DND-41 (cell line): ENCODE data around the gene PTPN7.

Experiments used
- EZH2 ChIP-seq: IDR thresholded peaks from 3 replicates; pipeline ENCODE4 v1.6.1; 2012; ENCODE audit warnings: borderline replicate concordance, low read depth, mild to moderate bottlenecking, moderate library complexity, low read length, inconsistent platforms; ENCODE audit not compliant: severe bottlenecking
- TF ChIP-seq, protein P1 (sequence below): IDR thresholded peaks from 2 replicates; pipeline ENCODE4 v1.5.1; 2012; ENCODE audit warnings: borderline replicate concordance, low read length, moderate library complexity, mild to moderate bottlenecking; ENCODE audit not compliant: poor library complexity, severe bottlenecking; ENCODE audit errors: extremely low read depth

DNA sequence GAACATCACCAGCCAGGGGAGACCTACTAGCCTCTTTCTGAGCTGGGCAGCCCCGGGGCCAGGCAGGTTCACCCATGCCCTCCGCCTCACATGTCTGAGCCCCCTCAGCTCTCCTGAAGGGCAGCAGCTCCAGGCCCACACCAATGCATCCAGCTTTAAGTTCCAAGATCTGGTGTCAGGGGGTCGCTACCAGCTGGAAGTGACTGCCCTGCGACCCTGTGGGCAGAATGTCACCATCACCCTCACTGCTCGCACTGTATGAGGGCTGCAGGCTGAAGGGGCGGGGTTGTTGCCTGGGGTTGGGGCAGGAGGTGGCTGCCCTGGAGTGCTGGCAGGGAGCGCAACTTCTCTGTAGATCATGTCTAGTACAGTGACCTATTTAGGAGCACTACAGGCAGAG lies 8.5 kb upstream of the PTPN7 start:
- TF ChIP-seq, protein P1, sequence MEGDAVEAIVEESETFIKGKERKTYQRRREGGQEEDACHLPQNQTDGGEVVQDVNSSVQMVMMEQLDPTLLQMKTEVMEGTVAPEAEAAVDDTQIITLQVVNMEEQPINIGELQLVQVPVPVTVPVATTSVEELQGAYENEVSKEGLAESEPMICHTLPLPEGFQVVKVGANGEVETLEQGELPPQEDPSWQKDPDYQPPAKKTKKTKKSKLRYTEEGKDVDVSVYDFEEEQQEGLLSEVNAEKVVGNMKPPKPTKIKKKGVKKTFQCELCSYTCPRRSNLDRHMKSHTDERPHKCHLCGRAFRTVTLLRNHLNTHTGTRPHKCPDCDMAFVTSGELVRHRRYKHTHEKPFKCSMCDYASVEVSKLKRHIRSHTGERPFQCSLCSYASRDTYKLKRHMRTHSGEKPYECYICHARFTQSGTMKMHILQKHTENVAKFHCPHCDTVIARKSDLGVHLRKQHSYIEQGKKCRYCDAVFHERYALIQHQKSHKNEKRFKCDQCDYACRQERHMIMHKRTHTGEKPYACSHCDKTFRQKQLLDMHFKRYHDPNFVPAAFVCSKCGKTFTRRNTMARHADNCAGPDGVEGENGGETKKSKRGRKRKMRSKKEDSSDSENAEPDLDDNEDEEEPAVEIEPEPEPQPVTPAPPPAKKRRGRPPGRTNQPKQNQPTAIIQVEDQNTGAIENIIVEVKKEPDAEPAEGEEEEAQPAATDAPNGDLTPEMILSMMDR = no peak
- TF ChIP-seq EZH2 = no peak
